ENCODE results near the gene KIAA1217. TPM values are rescaled to one million over a fixed set of nuclear protein-coding genes. Genes with fewer than 3 reads are reported as not detected.

KIAA1217 gene
- total RNA-seq, 1 experiment from 2014 or later, result 76.2 TPM

DNA sequence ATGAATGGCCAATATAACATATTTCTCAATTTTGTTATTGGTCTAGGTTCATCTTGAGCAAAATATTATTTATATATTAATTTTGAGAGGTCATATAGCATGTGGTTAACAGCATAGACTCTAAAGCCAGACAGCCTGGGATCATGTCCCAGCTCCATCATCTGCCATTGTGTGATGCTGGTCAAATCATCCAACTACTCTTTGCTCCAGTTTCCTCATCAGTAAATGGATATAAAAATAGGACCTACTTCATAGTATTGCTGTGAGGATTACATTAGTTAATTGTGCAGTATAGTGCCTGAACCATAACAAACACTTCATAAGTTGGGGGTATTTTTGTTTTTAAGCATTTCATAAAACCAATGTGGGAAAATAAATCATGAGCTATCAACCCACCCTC lies 199.0 kb downstream of the KIAA1217 start:
- H3K27me3 ChIP-seq (replicated peaks; ENCODE audit: insufficient read depth, low read depth, low read length, poor library complexity), result no peaks in the 10 kb centered on the region
- H3K4me1 ChIP-seq (ENCODE audit: insufficient read depth, low read length, poor library complexity, severe bottlenecking), result peaks cover 7% of the 10 kb centered on the region
- ChIA-PET POLR2A (ENCODE audit: low non-redundant PET) (no interaction called here), CTCF (no interaction called here)
- BruUV-seq (replicated peaks), result no TSS peak
- intact Hi-C loops (cut with micrococcal nuclease; ENCODE audit: unreplicated experiment), result no loop called here
- H3K27ac ChIP-seq (ENCODE audit: low read depth, low read length, poor library complexity, severe bottlenecking), result no peak overlapping the region
- TF ChIP-seq EZH2 (IDR thresholded peaks at IDR 0.05; ENCODE audit: borderline replicate concordance, low read depth, low read length, poor library complexity, severe bottlenecking), result no peak
- TF ChIP-seq, protein P1, sequence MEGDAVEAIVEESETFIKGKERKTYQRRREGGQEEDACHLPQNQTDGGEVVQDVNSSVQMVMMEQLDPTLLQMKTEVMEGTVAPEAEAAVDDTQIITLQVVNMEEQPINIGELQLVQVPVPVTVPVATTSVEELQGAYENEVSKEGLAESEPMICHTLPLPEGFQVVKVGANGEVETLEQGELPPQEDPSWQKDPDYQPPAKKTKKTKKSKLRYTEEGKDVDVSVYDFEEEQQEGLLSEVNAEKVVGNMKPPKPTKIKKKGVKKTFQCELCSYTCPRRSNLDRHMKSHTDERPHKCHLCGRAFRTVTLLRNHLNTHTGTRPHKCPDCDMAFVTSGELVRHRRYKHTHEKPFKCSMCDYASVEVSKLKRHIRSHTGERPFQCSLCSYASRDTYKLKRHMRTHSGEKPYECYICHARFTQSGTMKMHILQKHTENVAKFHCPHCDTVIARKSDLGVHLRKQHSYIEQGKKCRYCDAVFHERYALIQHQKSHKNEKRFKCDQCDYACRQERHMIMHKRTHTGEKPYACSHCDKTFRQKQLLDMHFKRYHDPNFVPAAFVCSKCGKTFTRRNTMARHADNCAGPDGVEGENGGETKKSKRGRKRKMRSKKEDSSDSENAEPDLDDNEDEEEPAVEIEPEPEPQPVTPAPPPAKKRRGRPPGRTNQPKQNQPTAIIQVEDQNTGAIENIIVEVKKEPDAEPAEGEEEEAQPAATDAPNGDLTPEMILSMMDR (conservative IDR thresholded peaks at IDR 0.05; ENCODE audit: low read depth, low read length), result no peak
- DNase-seq (ENCODE audit: low spot score), result no peak
- no peak overlapping the region for H3K4me3 ChIP-seq (ENCODE audit: low read depth, low read length, poor library complexity, severe bottlenecking)
- H3K9me3 ChIP-seq (ENCODE audit: low read depth, low read length, poor library complexity, severe bottlenecking), result no peaks in the 10 kb centered on the region
- no peaks in the 10 kb centered on the region for H3K36me3 ChIP-seq (ENCODE audit: insufficient read depth, low read length, poor library complexity, severe bottlenecking)

DNA sequence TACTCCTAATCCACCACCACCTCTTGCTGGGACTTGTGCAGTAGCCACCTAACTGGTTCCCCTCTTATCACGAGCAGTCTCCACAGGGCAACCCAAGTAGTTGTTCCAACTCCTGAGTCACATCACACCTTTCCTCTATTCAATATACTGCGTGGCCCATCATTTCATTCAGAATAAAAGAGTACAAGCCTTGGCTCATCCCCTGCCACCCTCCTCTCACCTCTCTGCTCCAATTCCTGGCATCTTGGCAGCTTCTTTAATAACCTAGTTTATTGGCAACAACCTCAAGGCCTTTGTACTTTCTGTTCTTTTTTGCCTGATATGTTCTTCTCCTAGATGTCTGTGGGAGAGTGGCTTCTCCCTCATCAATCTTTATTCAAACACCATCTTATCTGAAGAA lies 199.4 kb downstream of the KIAA1217 start:
- BruUV-seq (replicated peaks), result no TSS peak
- Histone ChIP-seq H3K27ac (ENCODE audit: low read depth, low read length, poor library complexity, severe bottlenecking) (no peak overlapping the region), H3K27me3 (replicated peaks; ENCODE audit: insufficient read depth, low read depth, low read length, poor library complexity) (no peaks in the 10 kb centered on the region), H3K4me1 (ENCODE audit: insufficient read depth, low read length, poor library complexity, severe bottlenecking) (peaks cover 7% of the 10 kb centered on the region), H3K36me3 (ENCODE audit: insufficient read depth, low read length, poor library complexity, severe bottlenecking) (no peaks in the 10 kb centered on the region), H3K9me3 (ENCODE audit: low read depth, low read length, poor library complexity, severe bottlenecking) (peaks cover 1% of the 10 kb centered on the region), H3K4me3 (ENCODE audit: low read depth, low read length, poor library complexity, severe bottlenecking) (no peak overlapping the region)
- intact Hi-C loops (cut with micrococcal nuclease; ENCODE audit: unreplicated experiment), result no loop called here
- POLR2A ChIA-PET (ENCODE audit: low non-redundant PET), result no interaction called here
- TF ChIP-seq EZH2 (IDR thresholded peaks at IDR 0.05; ENCODE audit: borderline replicate concordance, low read depth, low read length, poor library complexity, severe bottlenecking), result no peak
- TF ChIP-seq, protein P1 (conservative IDR thresholded peaks at IDR 0.05; ENCODE audit: low read depth, low read length), result no peak
- DNase-seq (ENCODE audit: low spot score), result no peak
- CTCF ChIA-PET, result no interaction called here

DNA sequence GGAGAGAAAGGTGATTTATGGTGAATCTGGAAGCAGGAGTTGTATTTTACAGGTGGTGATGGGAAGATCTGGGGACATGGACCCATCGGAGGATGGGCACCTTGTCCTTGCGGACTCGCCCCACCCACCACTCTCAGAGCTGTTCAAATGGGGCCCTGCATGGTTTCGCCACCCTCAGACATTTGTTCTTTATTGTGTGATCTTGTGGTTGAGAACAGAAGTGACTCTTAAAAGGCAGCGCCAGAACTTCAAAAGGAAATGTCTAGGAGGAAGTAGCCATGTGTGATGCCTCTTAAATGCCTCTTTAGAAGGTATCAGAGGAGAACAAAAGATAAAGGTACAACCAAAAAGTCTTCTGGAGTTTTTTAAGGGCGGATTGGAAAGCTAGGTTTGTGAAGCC lies 205.7 kb downstream of the KIAA1217 start:
- CTCF ChIA-PET, result no interaction called here
- no peak for DNase-seq (ENCODE audit: low spot score)
- TF ChIP-seq, protein P1 (conservative IDR thresholded peaks at IDR 0.05; ENCODE audit: low read depth, low read length), result no peak
- TF ChIP-seq EZH2 (IDR thresholded peaks at IDR 0.05; ENCODE audit: borderline replicate concordance, low read depth, low read length, poor library complexity, severe bottlenecking), result no peak

More for the DNA sequence above, 205.7 kb downstream of the KIAA1217 start:
- H3K4me3 ChIP-seq (ENCODE audit: low read depth, low read length, poor library complexity, severe bottlenecking), result no peak overlapping the region
- intact Hi-C loops (cut with micrococcal nuclease; ENCODE audit: unreplicated experiment), result no loop called here
- peaks cover 34% of the 10 kb centered on the region for H3K4me1 ChIP-seq (ENCODE audit: insufficient read depth, low read length, poor library complexity, severe bottlenecking)
- H3K9me3 ChIP-seq (ENCODE audit: low read depth, low read length, poor library complexity, severe bottlenecking), result peaks cover 5% of the 10 kb centered on the region
- H3K27me3 ChIP-seq (replicated peaks; ENCODE audit: insufficient read depth, low read depth, low read length, poor library complexity), result no peaks in the 10 kb centered on the region
- H3K36me3 ChIP-seq (ENCODE audit: insufficient read depth, low read length, poor library complexity, severe bottlenecking), result no peaks in the 10 kb centered on the region
- POLR2A ChIA-PET (ENCODE audit: low non-redundant PET), result no interaction called here
- no peak overlapping the region for H3K27ac ChIP-seq (ENCODE audit: low read depth, low read length, poor library complexity, severe bottlenecking)
- BruUV-seq (replicated peaks), result no TSS peak
